ENCODE data around the gene CCDC157.
A peak's percentile ranks its signal among the peaks of the same experiment; 100 is the strongest.
"Not testable (repeated sequence)": the region's sequence is repeated elsewhere in the genome, so short reads cannot be mapped to it uniquely, and the experiment has no call there.

The CCDC157 gene

GRCh38 chr22:30392661-30393321, 36.0 kb downstream of the CCDC157 start:
- DNase-seq, result no peak

DNA sequence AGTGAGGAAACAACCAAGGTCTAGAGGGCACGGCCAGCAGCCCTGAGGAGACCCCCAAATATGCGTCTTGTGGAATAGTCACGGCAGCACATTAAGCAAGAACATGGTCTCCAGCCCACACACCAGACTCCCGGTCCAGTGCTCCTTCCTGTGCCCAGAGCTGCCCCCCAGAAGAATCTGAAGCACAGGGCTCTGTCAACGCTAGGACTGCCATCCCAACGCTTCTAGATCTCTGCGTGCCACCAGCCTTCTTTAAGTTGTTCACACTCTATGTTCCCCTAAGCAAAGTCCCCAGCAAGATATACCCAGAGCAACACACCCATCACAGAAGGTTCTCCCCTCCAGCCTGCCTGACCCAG, 36.5 kb downstream of the CCDC157 start:
- no peak for DNase-seq

GRCh38 chr22:30393885-30394284, 37.1 kb downstream of the CCDC157 start:
- no peak for DNase-seq

GRCh38 chr22:30396871-30397655, 40.3 kb downstream of the CCDC157 start, which contains the start of gene SEC14L2:
TSS of gene SEC14L2 (plus strand) at chr22:30397018. CDS start at chr22:30397117, 99 bp downstream.
- peak; percentile 57 for DNase-seq

- no peak for DNase-seq
Measured at GRCh38 chr22:30397656-30398635, 41.1 kb downstream of the CCDC157 start.

DNA sequence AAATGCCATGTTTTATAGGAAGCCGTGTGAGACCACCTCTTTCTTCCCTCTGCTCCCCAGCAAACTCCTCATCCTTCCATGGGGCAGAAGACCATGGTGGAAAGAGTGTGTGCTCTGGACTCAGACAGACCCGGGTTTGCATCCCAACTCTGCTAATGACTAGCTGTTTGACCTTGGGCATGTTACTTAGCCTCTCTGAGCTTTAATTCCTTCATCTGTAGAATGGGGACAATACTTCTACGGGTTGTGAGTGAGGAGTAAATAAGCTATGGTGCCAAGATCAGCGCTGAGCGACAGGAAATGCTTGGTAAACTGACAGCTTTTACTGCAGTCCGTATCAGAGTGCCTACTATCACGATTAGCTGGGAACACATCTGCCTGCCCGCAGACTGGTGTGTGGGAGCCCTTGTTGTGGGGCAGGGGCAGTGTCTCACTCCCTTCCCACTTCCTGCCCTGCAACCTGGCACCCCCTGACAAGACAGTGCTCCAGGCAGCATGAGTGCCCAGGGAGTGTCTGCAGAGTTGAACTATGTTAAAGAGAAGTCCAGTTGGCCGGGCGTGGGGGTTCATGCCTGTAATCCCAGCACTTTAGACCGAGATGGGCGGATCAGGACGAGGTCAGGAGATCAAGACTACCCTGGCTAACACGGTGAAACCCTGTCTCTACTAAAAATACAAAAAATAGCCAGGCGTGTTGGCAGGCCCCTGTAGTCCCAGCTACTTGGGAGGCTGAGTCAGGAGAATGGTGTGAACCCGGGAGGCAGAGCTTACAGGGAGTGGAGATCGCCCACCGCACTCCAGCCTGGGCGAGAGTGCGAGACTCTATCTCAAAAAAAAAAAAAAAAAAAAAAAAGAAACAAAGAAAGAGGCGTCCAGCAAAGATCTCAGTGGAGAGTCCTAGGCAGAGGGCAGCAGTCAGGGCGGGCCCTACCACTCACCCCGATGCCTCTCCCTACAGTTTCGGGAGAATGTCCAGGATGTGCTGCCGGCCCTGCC, 42.2 kb downstream of the CCDC157 start:
- DNase-seq, result no peak

DNA sequence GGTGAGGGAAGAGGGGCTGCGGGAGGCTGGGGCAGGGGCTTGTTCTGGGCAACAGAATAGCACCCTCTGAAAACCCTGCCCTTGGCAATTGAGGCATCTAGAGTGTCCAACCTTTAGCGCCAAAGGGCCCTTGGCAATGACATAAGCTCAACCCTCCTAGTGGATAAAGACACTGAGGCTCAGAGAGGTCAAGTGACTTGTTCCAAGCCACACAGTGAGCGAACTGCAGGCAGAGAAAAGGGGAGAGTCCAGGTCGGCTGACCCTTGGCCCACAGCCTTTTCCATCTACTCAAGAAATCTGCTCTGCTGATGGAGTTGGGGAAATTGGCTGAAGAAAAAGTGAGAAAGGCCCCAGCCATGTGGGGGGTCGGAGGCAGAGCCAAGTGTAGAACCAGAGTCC, 42.9 kb downstream of the CCDC157 start:
- DNase-seq, result no peak

DNA sequence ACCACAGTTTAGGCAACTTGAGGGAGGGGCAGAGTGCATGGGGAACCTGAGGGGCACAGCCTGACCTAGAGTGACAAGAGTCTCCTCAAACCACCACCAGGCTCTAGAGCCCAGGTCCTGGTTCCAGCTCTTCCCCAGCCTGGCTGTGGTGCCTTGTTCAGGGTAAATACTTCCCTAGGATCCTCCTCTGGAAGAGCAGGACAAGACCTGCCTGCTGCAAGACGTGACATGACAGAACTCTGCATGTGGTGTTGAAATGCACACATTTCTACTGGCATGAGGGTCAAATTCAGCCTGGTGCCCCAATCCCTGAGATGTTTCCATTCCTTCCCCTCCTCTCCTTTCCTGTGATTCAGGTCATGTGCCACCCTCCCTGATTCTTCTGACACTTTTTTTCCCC, 43.4 kb downstream of the CCDC157 start:
- DNase-seq, result no peak

- not testable (repeated sequence) for DNase-seq
Measured at GRCh38 chr22:30401024-30401423, 44.2 kb downstream of the CCDC157 start.

DNA sequence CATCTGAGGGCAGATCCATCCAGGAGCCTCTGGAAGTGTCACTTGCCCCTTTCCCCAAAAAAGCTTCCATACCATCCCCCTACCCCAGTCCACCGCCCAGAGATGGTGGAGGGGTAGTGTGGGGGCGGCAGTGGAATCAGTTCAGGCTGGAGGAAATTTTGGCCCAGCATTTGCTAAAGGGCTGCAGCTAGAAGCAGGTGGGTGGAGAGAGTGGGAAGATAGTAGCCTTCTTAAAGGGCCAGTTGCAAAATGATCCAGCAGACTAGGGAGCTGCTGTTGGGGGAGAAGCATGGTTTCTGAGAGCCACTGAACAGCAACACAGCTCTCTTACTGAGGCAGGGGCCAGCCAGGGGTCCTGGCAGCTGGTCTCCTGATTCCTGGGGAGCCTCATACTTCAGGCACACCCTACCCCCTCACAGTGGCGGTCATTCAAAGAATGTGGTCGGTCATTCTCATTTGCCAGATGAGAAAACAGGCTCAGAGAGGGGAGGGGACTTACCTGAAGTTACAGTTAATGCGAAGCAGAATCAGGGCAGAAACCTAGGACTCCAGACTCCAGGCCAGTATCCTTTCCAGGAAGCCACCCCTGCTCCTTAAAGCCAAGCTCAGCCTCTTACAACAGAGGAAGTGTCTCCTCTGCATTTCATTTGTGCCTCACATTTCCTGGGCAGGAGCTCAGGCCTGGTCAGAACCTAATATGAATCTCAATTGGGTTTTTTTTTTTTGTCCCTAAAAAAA, 45.4 kb downstream of the CCDC157 start:
- DNase-seq, result no peak

DNA sequence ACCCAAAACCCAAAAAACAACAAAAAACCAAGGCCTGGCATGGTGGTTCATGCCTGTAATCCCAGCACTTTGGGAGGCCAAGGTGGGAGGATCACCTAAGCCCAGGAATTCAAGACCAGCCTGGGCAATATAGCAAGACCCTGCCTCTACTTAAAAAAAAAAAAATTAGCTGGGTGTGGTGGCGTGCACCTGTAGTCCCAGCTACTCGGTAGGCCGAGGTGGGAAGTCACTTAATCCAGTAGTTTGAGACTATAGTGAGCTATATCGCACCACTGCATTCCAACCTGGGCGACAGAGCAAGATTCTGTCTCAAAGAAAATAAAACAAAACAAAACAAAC, 45.9 kb downstream of the CCDC157 start:
- DNase-seq, result not testable (repeated sequence)

- DNase-seq, result no peak
Measured at GRCh38 chr22:30404307-30404706, 47.5 kb downstream of the CCDC157 start.

DNA sequence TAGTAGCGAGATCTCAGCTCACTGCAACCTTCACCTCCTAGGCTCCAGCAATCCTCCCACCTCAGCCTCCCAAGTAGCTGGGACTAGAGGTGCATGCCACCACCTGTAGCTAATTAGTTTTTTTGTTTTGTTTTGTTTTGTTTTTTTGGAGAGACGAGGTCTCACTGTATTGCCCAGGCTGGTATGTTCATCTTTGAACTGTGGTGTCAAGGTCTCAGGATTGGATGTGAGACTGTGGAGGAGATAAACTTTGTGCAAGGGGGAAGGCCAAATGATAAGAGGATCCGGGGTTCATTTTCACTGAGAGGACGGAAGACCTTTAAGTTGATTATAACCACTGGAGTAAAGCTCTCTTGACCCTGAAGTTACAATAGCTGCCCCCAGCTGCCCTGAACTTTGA, 48.9 kb downstream of the CCDC157 start:
- DNase-seq, result no peak

DNA sequence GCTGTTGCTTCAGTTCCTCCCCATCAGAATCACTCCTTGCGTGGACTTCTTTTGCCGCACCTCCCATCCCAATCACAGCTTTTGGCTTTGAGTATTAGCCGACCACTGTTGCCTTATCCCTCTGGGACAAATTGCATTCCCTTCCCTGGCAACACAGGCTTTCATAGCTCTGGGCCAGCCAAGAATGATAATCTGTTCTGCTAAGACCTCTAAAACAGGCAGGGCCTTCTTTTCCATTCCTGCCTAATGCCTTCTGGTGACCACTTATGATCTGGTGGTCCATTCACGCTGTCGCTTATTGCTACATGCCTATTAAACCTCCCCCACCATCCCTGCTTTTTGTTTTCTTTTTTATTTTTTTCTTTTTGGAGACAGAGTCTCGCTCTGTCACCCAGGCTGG, 49.6 kb downstream of the CCDC157 start:
- DNase-seq, result no peak

DNA sequence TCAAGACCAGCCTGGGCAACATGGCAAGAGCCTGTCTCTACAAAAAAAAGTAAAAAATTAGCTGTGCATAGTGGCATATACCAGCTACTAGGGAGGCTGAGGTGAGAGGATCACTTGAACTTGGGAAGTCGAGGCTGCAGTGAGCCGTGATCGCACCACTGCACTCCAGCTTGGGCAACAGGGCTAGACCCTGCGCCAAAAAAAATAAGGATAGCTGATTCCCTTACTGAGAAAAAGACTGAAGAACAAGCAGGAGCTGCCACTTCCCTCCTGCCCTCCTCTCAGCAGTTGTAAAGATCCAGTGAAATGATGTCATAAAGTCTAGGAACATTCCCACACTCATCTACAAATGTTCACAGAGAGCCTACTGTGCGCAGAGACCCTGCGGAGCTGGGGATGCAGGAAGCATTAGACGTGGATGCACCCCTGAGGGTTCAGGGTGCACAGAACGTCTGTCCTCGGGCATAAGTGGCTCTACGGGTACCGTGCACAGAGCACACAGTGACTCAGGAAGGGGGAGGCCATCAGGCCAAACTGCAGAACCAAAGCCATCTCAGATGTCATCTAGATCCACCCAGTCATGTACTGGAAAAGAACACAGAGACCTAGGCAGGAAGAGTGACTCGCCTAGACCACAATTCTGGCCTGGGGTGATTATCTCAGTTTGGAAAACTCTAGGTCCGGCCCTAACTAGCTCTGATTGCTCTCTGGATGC, 51.7 kb downstream of the CCDC157 start:
- DNase-seq, result no peak

- DNase-seq, result no peak
Measured at GRCh38 chr22:30411780-30412179, 55.0 kb downstream of the CCDC157 start.

DNA sequence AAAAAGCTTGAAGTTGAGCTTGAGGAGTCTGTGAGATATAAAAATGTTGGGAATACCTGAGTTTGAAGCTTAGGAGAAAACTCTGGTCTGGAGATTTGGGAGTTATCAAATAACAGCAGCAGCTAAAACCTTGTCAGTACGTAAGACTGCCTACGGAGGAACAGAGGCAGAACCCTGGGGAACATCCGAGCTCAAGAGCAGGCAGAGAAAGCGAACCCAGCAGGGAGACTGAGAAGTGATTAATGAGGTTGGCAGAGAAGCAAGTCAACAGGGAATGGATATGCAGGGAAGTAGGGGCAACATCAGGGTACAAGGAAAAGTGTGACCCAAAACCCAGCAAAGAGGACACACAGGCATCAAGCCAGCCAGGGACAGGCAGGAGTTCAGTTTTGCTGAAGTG, 56.2 kb downstream of the CCDC157 start:
- no peak for DNase-seq

DNA sequence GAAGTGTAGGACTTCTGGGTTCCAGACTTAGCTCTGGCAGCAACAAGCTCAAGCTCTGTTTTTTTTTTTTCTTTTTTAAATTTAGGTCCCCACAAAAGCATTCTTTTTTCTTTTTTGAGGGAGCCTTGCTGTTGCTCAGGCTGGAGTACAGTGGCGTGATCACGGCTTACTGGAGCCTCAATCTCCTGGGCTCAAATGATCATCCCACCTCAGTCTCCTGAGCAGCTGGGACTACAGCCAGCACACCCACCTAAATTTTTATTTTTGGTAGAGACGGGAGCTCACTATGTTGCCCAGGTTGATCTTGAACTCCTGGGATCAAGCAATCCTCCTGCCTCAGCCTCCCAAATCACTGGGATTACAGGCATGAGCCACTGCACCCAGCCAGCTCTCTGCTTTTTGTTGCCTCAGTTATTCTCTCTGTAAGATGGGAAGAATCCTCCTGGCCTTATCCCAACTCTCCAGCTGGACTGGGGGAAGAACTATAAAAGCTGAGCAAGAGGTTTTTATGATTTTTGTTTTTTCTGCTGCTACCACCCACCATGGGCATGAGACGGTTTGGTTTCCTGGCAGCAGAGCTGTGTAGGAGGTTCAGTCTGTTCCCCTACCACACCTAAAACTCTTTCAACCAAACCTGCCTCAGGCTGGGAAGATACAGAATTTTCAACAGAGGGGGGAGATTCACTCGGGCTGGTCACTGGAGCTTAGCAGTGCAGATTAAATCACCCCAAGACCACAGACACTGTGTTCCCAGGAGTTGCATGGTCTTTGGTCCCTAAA, 57.1 kb downstream of the CCDC157 start:
- DNase-seq, result no peak

DNA sequence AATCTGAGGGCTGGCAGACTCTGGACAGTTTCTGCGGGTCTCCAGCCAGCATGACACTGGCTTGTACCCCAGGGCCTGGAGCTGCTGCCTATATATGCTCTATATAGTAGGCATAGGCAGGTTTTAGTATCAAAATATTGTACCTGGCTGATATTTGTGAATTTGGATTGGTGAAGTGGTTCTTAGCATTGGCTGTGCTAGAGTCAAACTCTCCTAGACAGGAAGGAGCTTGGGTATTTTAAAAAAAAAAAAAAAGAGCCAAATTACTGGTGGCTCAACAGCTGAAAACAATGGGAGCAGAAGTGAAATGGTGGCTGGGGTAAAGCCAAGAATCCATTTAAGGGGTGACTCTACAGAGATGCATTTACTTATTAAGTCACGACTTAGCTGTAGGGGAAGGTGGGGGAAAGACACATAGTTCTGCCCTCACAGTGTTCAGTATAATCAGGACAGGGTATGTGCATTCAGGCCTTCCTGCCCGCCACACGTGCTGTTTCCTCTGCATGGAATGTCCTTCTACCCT, 57.8 kb downstream of the CCDC157 start:
- no peak for DNase-seq

- no peak for DNase-seq
Measured at GRCh38 chr22:30416403-30416802, 59.6 kb downstream of the CCDC157 start.
